B cell (primary cell): ENCODE data around the gene OVCA2. TPM values are rescaled to one million over a fixed set of nuclear protein-coding genes. Genes with fewer than 3 reads are reported as not detected.

ENCODE experiments used
- ATAC-seq: fragments of 200-7000 bp; cut with Tn5 transposase; one replicate; pipeline ENCODE4 v1.10.0; 2021; ENCODE audit warnings: low read depth, mild to moderate bottlenecking, moderate number of reproducible peaks, moderate library complexity
- CTCF ChIA-PET: fragments of 350-600 bp; sonication (Branson Sonifier 250); formaldehyde crosslinking; loops from one replicate; lab custom pipeline; 2021; ENCODE audit warnings: antibody characterized with exemption, inconsistent platforms; lab: Charles Lee
- POLR2A ChIA-PET: fragments of 350-600 bp; sonication (Branson Sonifier 250); formaldehyde crosslinking; loops from one replicate; lab custom pipeline; 2021; ENCODE audit warnings: antibody characterized with exemption; lab: Charles Lee
- DNase-seq: peaks from one replicate; pipeline ENCODE4 v3.0.0; 2013
- H2AFZ ChIP-seq: 2 replicates; pipeline ENCODE4 v1.6.1; 2012; ENCODE audit warnings: mild to moderate bottlenecking, low read depth, low read length; ENCODE audit not compliant: insufficient read depth, poor library complexity, severe bottlenecking
- H3K27ac ChIP-seq, 2 donors: 1 replicate in 1 of 2; 2 replicates in 1 of 2; pipeline ENCODE4 v1.5.1; 2012 to 2013; ENCODE audit warnings: low read length in 2 of 2, mild to moderate bottlenecking in 2 of 2, moderate library complexity in 1 of 2
- H3K27me3 ChIP-seq, 4 experiments: fragments of 200-600 bp in 1 of 4; sonication (generic) in 1 of 4; replicated peaks in 1 of 4; 1 replicate in 2 of 4; 2 replicates in 2 of 4; pipeline versions ENCODE4 v1.6.1 to v1.7.0; 2013 to 2016; ENCODE audit warnings: low read length in 3 of 4, mild to moderate bottlenecking in 2 of 4, mixed read lengths in 1 of 4, moderate library complexity in 1 of 4; ENCODE audit not compliant: insufficient read depth in 4 of 4, control insufficient read depth in 3 of 4; ENCODE audit errors: control extremely low read depth in 1 of 4
- H3K36me3 ChIP-seq, 2 experiments: replicated peaks in 1 of 2; 1 replicate in 1 of 2; 2 replicates in 1 of 2; pipeline versions ENCODE4 v1.6.1 to v1.7.1; 2013; ENCODE audit warnings: low read length in 1 of 2; ENCODE audit not compliant: insufficient read depth in 2 of 2, control insufficient read depth in 1 of 2; ENCODE audit errors: control extremely low read depth in 1 of 2, extremely low read depth in 1 of 2
- H3K4me1 ChIP-seq, 2 donors: fragments of 200-600 bp in 1 of 2; sonication (generic) in 1 of 2; 1 replicate in 1 of 2; 2 replicates in 1 of 2; pipeline versions ENCODE4 v1.5.1 to v1.6.1; 2013 to 2017; ENCODE audit warnings: low read length in 2 of 2; ENCODE audit not compliant: control insufficient read depth in 2 of 2, insufficient read depth in 2 of 2
- H3K4me2 ChIP-seq: replicated peaks from 2 replicates; pipeline ENCODE3; 2012; ENCODE audit warnings: mild to moderate bottlenecking, low read depth, low read length; ENCODE audit not compliant: poor library complexity, severe bottlenecking
- H3K4me3 ChIP-seq, 5 experiments: fragments of 200-600 bp in 1 of 5; sonication (generic) in 1 of 5; 1 replicate in 3 of 5; 2 replicates in 2 of 5; pipeline versions ENCODE4 v1.5.1 to v1.7.0; 2011 to 2016; ENCODE audit warnings: low read length in 4 of 5, mild to moderate bottlenecking in 4 of 5, low read depth in 2 of 5, control low read depth in 1 of 5, moderate library complexity in 1 of 5; ENCODE audit not compliant: insufficient read depth in 1 of 5; ENCODE audit errors: control extremely low read depth in 1 of 5, extremely low read depth in 1 of 5
- H3K79me2 ChIP-seq: fragments of 200-600 bp; sonication (generic); one replicate; pipeline ENCODE4 v1.6.0; 2016; ENCODE audit warnings: low read length; ENCODE audit not compliant: control insufficient read depth, insufficient read depth
- H3K9ac ChIP-seq: fragments of 200-600 bp; sonication (generic); 2 replicates; pipeline ENCODE4 v1.6.1; 2017; ENCODE audit warnings: mild to moderate bottlenecking, low read length, moderate library complexity
- H3K9me3 ChIP-seq, 3 donors: one replicate each; pipeline versions ENCODE4 v1.6.1 to v1.7.1; 2013; ENCODE audit warnings: low read length in 2 of 3; ENCODE audit not compliant: control insufficient read depth in 2 of 3, insufficient read depth in 1 of 3; ENCODE audit errors: control extremely low read depth in 1 of 3
- H4K20me1 ChIP-seq: 2 replicates; pipeline ENCODE4 v1.6.0; 2012; ENCODE audit warnings: mild to moderate bottlenecking, low read length; ENCODE audit not compliant: insufficient read depth, control insufficient read depth, poor library complexity, severe bottlenecking
- H3K27ac Mint-ChIP-seq: one replicate; pipeline ENCODE4 v1.8.0; 2021; ENCODE audit warnings: mixed read lengths
- H3K27me3 Mint-ChIP-seq: one replicate; pipeline ENCODE4 v1.8.0; 2021; ENCODE audit warnings: mixed read lengths
- H3K4me1 Mint-ChIP-seq: one replicate; pipeline ENCODE4 v1.8.0; 2021; ENCODE audit warnings: mixed read lengths
- H3K4me3 Mint-ChIP-seq: one replicate; pipeline ENCODE4 v1.8.0; 2021; ENCODE audit warnings: mixed read lengths
- H3K9me3 Mint-ChIP-seq: one replicate; pipeline ENCODE4 v1.8.0; 2022; ENCODE audit warnings: mixed read lengths; ENCODE audit not compliant: insufficient read depth
- EZH2 ChIP-seq: IDR thresholded peaks from 2 replicates; pipeline ENCODE4 v1.6.1; 2012; ENCODE audit warnings: borderline replicate concordance, low read depth, mild to moderate bottlenecking, moderate library complexity, low read length; ENCODE audit not compliant: insufficient read depth, poor library complexity, severe bottlenecking
- WGBS: methylation state at CpG from one replicate; pipeline ENCODE4 v1.1.5; 2013; ENCODE audit warnings: missing lambda C conversion rate; ENCODE audit not compliant: insufficient coverage; 5-methylcytosine and 5-hydroxymethylcytosine counted together
- intact Hi-C: fragments of 100-400 bp; cut with micrococcal nuclease; formaldehyde crosslinking; loops from one replicate; pipeline ENCODE4 v1.10.0; 2022
- polyA plus RNA-seq: library from polyadenylated mRNA; depleted of rRNA; stranded (reverse); fragments of >200 nt; gene quantifications from 2 replicates; pipeline ENCODE4 v1.2.3, GENCODE V29; 2012
- total RNA-seq, 2 donors: library from RNA; stranded (reverse); fragments of 120-200 nt in 1 of 2; gene quantifications; 1 replicate in 1 of 2; 2 replicates in 1 of 2; pipeline versions ENCODE4 v1.2.3 to v1.2.4, GENCODE V29; 2013 to 2022
- TF ChIP-seq, protein P1 (sequence below): fragments of 200-600 bp; IDR thresholded peaks from one replicate; pipeline ENCODE4 v1.8.0; 2022; ENCODE audit warnings: antibody characterized with exemption, mild to moderate bottlenecking

Gene OVCA2
- total and polyA plus RNA-seq, 2 donors (not counting 1 experiment from before 2014, with no cell fraction given): 23.2 to 43.9 TPM

- Histone ChIP-seq H3K27ac (peak within 1 kb of the TSS; percentile 48 to 79), H3K79me2 (peaks cover 35% of the 10 kb centered on the region), H3K4me1 (peaks cover 22 to 48% of the 10 kb centered on the region in 2 donors), H4K20me1 (peaks cover 33% of the 10 kb centered on the region), H3K4me3 (peak within 1 kb of the TSS; percentile 89 to 100 (median 98)), H2AFZ (peak within 1 kb of the TSS; percentile 95), H3K36me3 (peaks cover 0 to 15% of the 10 kb centered on the region in 2 experiments), H3K27me3 (peaks cover 0 to 34% (median 11%) of the 10 kb centered on the region in 4 experiments), H3K9ac (peak within 1 kb of the TSS; percentile 96), H3K4me2 (peak within 1 kb of the TSS; percentile 94), H3K9me3 (peaks cover 0 to 13% (median 0%) of the 10 kb centered on the region in 3 donors)
- ChIA-PET POLR2A (interaction anchor here (0.7 to 1.6 kb wide), 2 partner anchors 11 to 838 kb away, joined by 9 to 10 read pairs; partner anchors contain the start of gene OVCA2), CTCF (interaction anchor here (0.6 to 2.7 kb wide), 2 partner anchors 10 to 14 kb away, joined by 3 to 12 read pairs; partner anchors contain the start of gene OVCA2)
- peak within 1 kb of the TSS; percentile 98 for H3K4me3 Mint-ChIP-seq
- H3K9me3 Mint-ChIP-seq: no peaks in the 10 kb centered on the region
- 2% methylated on average over 59 of the region's 59 CpGs for WGBS
- TF ChIP-seq, protein P1, sequence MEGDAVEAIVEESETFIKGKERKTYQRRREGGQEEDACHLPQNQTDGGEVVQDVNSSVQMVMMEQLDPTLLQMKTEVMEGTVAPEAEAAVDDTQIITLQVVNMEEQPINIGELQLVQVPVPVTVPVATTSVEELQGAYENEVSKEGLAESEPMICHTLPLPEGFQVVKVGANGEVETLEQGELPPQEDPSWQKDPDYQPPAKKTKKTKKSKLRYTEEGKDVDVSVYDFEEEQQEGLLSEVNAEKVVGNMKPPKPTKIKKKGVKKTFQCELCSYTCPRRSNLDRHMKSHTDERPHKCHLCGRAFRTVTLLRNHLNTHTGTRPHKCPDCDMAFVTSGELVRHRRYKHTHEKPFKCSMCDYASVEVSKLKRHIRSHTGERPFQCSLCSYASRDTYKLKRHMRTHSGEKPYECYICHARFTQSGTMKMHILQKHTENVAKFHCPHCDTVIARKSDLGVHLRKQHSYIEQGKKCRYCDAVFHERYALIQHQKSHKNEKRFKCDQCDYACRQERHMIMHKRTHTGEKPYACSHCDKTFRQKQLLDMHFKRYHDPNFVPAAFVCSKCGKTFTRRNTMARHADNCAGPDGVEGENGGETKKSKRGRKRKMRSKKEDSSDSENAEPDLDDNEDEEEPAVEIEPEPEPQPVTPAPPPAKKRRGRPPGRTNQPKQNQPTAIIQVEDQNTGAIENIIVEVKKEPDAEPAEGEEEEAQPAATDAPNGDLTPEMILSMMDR: no peak
- TF ChIP-seq EZH2: no peak
- peak within 1 kb of the TSS; percentile 88 for H3K27ac Mint-ChIP-seq
- H3K27me3 Mint-ChIP-seq: peaks cover 19% of the 10 kb centered on the region
- peaks cover 40% of the 10 kb centered on the region for H3K4me1 Mint-ChIP-seq
- ATAC-seq (peak; percentile 78), DNase-seq (peak; percentile 90)
- intact Hi-C loops: loop anchor here (1.0 to 5.0 kb wide), 3 partner anchors 11 to 123 kb away; no protein-coding TSS in a partner anchor
Observed at GRCh38 chr17:2029911-2030778, 11.7 kb upstream of the OVCA2 start, which contains the start of gene DPH1. Gene DPH1, plus strand, starts transcription at chr17:2030153. Its CDS starts 17 bp downstream, at chr17:2030170.
